GM18507 (cell line): ENCODE data around the gene E2F6.
A peak's percentile ranks its signal among the peaks of the same experiment; 100 is the strongest.

Experiments used
- DNase-seq: peaks from one replicate; pipeline ENCODE4 v3.0.0; 2011; ENCODE audit warnings: low read depth; ENCODE audit not compliant: insufficient read length; ENCODE audit errors: extremely low spot score
- FAIRE-seq: peaks from 2 replicates; lab custom pipeline; 2011; peaks lifted over from hg19 to GRCh38; lab: Jason Lieb, UNC

E2F6 gene

DNA sequence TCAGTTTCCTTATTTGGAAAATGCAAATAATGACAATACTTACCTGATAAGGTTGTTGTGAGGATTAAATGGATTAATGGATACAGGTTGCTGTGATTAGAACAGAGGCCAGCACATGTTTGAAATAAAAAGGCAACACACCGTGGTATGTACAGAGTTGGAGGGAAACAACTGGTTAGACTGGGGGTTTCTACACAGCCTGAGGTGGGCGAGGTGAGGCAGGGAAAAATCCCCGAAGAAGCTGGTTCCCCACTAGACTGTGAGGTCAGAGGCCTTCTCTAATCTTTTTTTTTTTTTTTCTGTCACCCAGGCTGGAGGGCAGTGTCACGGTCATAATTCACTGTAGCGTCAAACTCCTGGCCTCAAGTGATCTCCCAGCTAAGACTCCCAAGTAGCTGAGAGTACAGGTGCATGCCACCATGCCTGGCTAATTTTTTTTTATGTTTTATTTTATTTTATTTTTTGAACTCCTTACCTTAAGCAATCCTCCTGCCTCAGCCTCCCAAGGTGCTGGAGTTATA, 1.2 kb upstream of the E2F6 start:
- FAIRE-seq, result no peak
- DNase-seq, result no peak

- no peak for FAIRE-seq
Observed at GRCh38 chr2:11466307-11467128, 557 bp upstream of the E2F6 start.

GRCh38 chr2:11465110-11465484, 864 bp downstream of the E2F6 start:
- DNase-seq (no peak), FAIRE-seq (no peak)

More at GRCh38 chr2:11466307-11467128, 557 bp upstream of the E2F6 start:
- DNase-seq, result no peak

GRCh38 chr2:11459816-11460215, 6.1 kb downstream of the E2F6 start:
- DNase-seq, result no peak
- FAIRE-seq, result no peak

DNA sequence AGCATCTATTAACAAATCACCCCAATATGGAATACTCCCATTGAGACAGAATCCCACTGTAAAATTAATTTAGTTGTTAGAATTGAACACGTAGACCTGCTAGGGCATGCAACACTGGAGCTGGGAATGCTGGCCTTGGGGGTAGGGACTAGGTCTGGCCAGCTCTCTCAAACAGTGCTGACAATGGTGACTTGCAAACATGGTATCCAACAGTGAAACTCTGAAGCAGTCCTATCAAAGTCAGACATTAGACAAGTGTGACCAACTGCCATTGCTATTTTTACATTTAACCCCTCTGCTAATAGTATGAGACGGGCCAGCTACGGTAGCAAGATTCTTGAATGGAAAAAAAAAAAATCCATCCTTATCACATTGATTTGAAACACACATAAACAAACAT, 7.2 kb downstream of the E2F6 start:
- no peak for FAIRE-seq
- DNase-seq, result no peak

GRCh38 chr2:11457935-11458334, 8.0 kb downstream of the E2F6 start:
- FAIRE-seq (no peak), DNase-seq (no peak)

- DNase-seq, result no peak
- FAIRE-seq, result no peak
Observed at GRCh38 chr2:11456251-11456650, 9.7 kb downstream of the E2F6 start.

- FAIRE-seq, result no peak
- no peak for DNase-seq
Observed at GRCh38 chr2:11454824-11455223, 11.1 kb downstream of the E2F6 start.

DNA sequence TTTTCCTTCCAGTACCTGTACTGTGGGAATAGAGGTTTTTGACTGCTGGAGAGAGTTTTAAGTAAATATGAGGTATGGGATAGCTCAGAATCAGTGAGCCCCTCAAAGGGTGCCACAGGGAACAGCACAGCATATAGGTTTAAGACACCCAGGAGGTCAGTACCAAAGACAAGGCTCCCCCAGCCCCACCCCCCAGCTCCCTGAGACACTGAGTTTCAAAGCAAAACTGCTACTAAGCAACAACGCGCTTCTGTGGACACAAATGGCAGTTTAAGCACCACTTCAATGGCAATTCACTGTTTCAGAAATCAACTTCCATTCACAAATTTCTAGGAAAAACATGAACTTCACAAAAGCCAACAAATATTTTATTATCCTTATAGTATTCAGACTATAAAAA, 15.2 kb downstream of the E2F6 start:
- FAIRE-seq (no peak), DNase-seq (no peak)

- peak; percentile 15 for DNase-seq
- no peak for FAIRE-seq
Observed at GRCh38 chr2:11446733-11447248, 19.2 kb downstream of the E2F6 start.

GRCh38 chr2:11444737-11445136, 21.2 kb downstream of the E2F6 start:
- no peak for DNase-seq
- FAIRE-seq, result no peak

GRCh38 chr2:11438555-11439080, 27.3 kb downstream of the E2F6 start:
- FAIRE-seq (no peak), DNase-seq (no peak)

DNA sequence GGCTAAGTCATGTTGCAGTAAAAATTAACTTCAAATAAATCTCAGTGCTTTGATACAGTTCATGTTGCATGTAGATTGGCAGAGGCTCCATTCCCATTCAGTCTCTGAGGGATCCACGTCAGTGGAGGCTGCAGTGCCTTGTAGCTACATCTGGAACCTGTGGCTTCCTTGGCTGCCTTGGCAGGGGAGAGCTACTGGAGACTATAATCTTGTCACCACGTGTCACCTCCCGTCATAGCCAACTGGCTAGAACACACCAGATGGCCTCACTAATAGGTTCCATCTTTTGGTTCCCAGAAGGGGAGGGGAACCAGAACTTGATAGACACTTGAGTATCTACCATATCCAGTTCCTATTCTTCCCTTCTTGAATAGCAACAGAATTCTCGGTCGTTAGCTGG, 28.4 kb downstream of the E2F6 start:
- FAIRE-seq (no peak), DNase-seq (no peak)

- no peak for FAIRE-seq
Observed at GRCh38 chr2:11435036-11435435, 30.9 kb downstream of the E2F6 start.

DNA sequence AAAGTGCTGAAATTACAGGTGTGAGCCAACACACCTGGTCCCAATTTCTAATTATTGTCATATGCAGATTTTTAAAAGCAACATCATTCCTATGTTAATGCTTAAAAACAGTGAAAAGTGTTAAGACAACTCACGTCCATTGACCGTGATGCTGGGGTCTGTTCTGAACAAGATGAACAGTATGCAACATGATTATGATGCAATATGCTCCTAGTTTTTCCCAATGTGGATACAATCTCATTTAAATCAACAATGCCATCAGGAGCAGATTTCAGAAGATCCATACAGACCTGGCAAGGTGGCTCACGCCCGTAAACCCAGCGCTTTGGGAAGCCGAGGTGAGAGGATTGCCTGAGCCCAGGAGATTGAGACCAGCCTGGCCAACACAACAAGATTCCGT, 31.5 kb downstream of the E2F6 start:
- DNase-seq (no peak), FAIRE-seq (no peak)

More at GRCh38 chr2:11435036-11435435, 30.9 kb downstream of the E2F6 start:
- no peak for DNase-seq

DNA sequence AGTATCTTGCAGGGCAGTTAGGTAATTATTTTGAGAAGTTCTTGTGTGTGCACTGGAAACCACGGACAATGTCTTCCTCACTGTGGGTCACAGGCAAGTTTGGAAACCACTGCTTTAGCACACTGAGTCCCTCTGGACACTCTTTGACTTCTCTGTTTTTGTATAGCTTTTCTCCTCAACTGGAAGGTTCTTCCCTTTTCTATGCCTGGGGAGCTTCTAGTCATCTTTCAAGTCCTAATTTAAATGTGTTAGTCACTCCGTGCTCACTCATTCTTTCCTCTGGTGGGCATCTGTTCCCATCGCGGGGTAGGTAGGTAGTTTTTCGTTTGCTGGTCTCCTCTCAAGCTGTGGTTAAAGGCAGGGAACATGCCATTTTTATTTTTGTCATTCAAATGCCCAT, 32.1 kb downstream of the E2F6 start:
- DNase-seq (no peak), FAIRE-seq (no peak)

- no peak for DNase-seq
- FAIRE-seq, result no peak
Observed at GRCh38 chr2:11430729-11431128, 35.2 kb downstream of the E2F6 start.

DNA sequence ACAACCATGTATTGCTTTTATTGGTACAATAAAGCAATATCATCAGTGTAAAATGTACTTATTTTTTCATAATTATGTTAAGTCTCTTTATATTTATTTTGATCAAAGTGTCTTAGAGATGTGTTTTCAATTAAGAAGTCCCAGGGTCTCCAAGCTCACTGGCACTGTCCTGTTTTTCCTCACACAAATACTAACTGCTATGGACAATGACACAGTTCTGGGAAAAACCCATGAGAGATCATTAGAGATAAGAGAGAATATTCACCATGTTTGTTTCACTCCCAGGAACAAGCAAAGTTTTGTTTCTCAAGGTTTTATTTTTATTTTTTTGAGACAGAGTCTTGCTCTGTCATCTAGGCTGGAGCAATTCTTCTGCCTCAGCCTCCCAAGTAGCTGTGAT, 38.7 kb downstream of the E2F6 start:
- FAIRE-seq (no peak), DNase-seq (no peak)

DNA sequence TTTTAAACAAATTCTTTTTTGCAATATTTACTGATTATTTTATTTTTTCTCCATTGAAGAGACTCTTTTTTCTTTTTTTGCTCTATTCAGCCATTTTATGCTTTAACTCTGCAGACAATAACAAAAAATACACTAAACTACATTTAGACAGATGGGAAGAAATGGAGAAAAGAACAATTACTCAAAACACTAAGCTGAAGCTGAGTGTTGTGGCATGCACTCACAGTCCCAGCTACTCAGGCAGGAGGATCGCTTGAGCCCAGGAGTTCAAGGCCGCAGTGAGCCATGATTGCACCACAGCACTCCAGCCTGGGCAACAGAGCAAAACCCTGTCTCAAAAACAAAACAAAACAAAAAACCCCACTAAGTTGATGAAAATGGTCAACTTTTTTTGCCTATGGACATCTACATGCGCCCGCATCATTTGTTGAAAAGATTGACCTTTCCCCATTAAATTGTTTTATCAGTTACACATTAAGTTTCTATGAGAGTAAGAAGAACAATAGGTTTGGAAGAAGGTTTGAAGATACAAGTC, 43.0 kb downstream of the E2F6 start:
- FAIRE-seq (no peak), DNase-seq (no peak)

GRCh38 chr2:11422491-11422865, 43.5 kb downstream of the E2F6 start:
- no peak for FAIRE-seq

More at GRCh38 chr2:11422491-11422865, 43.5 kb downstream of the E2F6 start:
- DNase-seq, result no peak
